BLaER1 treated with 17β-estradiol and CSF1 and Interleukin-3, amounts not matched to agents 10 nM and 100 nM (cell line): ENCODE measurements around the gene ZNF160.
A peak's percentile ranks its signal among the peaks of the same experiment; 100 is the strongest.
"Not testable (repeated sequence)": the region's sequence is repeated elsewhere in the genome, so short reads cannot be mapped to it uniquely, and the experiment has no call there.

ENCODE experiments used
- H3K27ac ChIP-seq, 11 experiments: shearing (Covaris generic); formaldehyde crosslinking; 2 replicates each; pipeline ENCODE4 v1.8.1; 2022
- H3K27me3 ChIP-seq, 11 experiments: shearing (Covaris generic); formaldehyde crosslinking; 2 replicates each; pipeline ENCODE4 v1.8.1; 2022
- H3K36me3 ChIP-seq, 11 experiments: shearing (Covaris generic); formaldehyde crosslinking; 2 replicates each; pipeline ENCODE4 v1.8.1; 2022
- H3K4me1 ChIP-seq, 10 experiments: shearing (Covaris generic); formaldehyde crosslinking; 2 replicates each; pipeline ENCODE4 v1.8.1; 2022
- H3K4me2 ChIP-seq, 11 experiments: shearing (Covaris generic); formaldehyde crosslinking; 2 replicates each; pipeline ENCODE4 v1.8.1; 2022
- H3K4me3 ChIP-seq, 10 experiments: shearing (Covaris generic); formaldehyde crosslinking; 2 replicates each; pipeline ENCODE4 v1.8.1; 2022
- H3K9ac ChIP-seq, 11 experiments: shearing (Covaris generic); formaldehyde crosslinking; 2 replicates each; pipeline ENCODE4 v1.8.1; 2022
- H3K9me3 ChIP-seq, 11 experiments: shearing (Covaris generic); formaldehyde crosslinking; replicated peaks in 1 of 11; 2 replicates each; pipeline ENCODE4 v1.8.1; 2022
- H4K20me1 ChIP-seq, 11 experiments: shearing (Covaris generic); formaldehyde crosslinking; 2 replicates each; pipeline ENCODE4 v1.8.1; 2022
- Cebpa-rat ChIP-seq, 11 experiments: shearing (Covaris generic); IDR thresholded peaks; 2 replicates each; pipeline ENCODE4 v1.8.1; 2022

The ZNF160 gene

DNA sequence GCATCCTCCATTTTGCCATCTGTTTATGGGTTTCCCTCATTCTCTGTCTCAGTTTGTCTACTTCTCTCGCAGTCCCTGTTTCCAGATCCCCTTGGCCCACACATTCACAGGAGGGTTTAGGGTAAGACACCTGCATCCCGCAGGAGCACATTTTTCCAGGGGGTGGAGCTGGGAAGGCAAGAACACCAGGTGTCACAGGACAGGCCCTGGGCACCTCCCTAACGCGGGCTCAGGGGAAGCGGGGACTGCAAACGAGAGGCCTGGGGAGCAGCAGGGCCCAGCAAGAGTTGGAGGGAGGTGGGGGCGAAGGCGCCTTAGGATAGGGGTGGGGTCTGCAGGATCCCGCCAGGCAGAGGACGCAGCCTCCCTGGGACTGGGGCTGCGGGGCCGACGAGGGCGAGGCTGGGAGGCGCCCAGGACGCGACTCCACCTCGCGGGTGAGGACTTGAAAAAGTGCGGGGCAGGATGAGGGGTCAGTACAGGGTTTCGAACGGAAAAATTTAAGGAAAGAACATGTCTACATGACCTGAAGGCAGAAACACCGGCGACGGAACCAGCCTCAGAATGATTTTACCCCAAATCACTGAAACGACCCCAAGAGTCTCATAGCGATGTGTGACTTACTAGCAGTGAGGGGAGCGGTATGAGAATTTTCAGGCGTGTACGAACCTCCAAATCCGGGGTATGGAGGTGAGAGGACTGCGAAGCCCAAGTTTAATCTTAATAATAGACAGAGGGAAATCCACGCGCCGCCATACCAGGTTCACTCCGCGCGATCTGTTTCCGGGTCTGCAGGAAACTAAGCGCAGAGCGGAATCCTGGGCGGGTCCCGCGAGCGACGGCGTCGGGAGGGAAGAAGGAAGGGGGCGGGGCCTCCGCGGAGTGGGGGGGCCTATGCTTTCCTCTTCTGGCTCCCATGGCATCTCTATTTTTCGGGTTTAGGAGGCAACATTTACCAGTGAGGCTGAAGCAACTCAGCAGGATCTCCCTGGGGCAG, 65.8 kb downstream of the ZNF160 start:
- no peak overlapping the region for H3K4me2 ChIP-seq
- no peak overlapping the region for H3K9ac ChIP-seq

DNA sequence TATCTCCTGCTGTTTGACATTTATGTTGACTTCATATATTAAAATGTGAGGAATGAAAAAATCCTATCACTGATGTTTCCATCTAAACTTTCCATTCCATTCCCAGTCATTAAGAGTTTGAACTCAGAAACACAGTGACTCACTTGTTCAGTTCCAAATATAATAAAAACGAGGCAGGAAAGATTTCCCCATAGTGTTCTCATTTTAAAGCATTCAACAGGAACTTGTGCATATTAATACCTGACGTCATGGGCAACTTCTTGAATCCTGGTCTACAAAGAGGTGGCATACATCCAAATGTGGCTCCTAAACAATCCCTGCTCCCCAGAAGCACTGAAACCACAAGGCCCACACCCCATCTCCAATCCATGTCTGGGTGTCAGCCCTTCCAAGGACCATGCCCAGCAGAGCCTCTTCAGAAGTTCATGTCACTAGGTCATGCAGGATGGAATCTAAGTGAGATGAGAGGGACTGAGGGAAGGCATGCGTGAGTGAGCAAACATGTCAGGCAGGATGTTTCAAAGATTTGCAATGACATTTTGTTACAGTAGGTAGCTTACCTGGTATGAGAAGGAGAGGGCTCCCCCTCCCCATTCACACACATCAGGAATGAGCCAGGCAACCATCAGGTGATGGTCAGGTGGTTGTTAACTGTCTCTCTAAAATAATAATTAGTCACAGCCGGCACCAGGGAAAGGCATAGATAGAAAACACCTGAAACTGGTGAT, 68.1 kb downstream of the ZNF160 start:
- no peak for TF ChIP-seq Cebpa-rat (IDR thresholded peaks at IDR 0.05)
- H4K20me1 ChIP-seq = no peaks in the 10 kb centered on the region
- H3K4me1 ChIP-seq = peaks cover 4 to 21% (median 14%) of the 10 kb centered on the region in 10 experiments; a peak in 16 of 20 replicates
- H3K9me3 ChIP-seq = peaks cover 24 to 73% (median 39%) of the 10 kb centered on the region in 11 experiments
- no peak overlapping the region for H3K4me3 ChIP-seq
- H3K9ac ChIP-seq = no peak overlapping the region
- 0 out of 22 replicates have a peak, but pooled peaks cover 0 to 5% (median 0%) of the 10 kb centered on the region in 11 experiments for H3K36me3 ChIP-seq
- H3K27me3 ChIP-seq = no peaks in the 10 kb centered on the region
- peak overlapping the region in 9 of 11 experiments; percentile 8 to 73 (median 61); a peak in 14 of 22 replicates for H3K4me2 ChIP-seq
- H3K27ac ChIP-seq = no peak overlapping the region

More for the DNA sequence above, 65.8 kb downstream of the ZNF160 start:
- no peaks in the 10 kb centered on the region for H4K20me1 ChIP-seq
- 0 out of 22 replicates have a peak, but pooled peaks cover 0 to 5% (median 0%) of the 10 kb centered on the region in 11 experiments for H3K36me3 ChIP-seq
- no peaks in the 10 kb centered on the region for H3K27me3 ChIP-seq
- H3K9me3 ChIP-seq = peaks cover 24 to 74% (median 39%) of the 10 kb centered on the region in 11 experiments
- H3K4me3 ChIP-seq = no peak overlapping the region
- H3K27ac ChIP-seq = no peak overlapping the region
- TF ChIP-seq Cebpa-rat (IDR thresholded peaks at IDR 0.05) = no peak
- peaks cover 4 to 21% (median 14%) of the 10 kb centered on the region in 10 experiments; a peak in 16 of 20 replicates for H3K4me1 ChIP-seq

DNA sequence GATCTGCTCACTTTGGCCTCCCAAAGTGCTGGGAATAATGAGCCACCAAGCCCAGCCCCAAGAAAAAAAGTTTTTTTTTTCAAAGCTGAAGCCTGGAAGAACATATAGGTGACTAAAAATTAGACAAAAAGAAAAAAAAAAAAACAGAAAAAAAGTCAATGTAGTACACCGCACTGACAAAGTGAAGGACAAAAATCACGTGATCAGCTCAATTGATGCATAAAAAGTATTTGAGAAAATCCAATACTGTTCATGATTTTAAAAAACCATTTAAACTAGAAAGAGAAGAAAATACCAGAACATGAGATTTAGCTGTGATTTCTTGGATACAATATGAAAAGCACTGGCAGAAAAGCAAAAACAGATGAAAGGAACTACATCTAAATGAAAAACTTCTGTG, 69.2 kb downstream of the ZNF160 start:
- no peaks in the 10 kb centered on the region for H3K27me3 ChIP-seq
- no peak overlapping the region for H3K4me3 ChIP-seq
- H4K20me1 ChIP-seq = no peaks in the 10 kb centered on the region
- H3K4me1 ChIP-seq = peaks cover 4 to 21% (median 14%) of the 10 kb centered on the region in 10 experiments; a peak in 16 of 20 replicates
- no peak overlapping the region for H3K27ac ChIP-seq
- no peak for TF ChIP-seq Cebpa-rat (IDR thresholded peaks at IDR 0.05)
- H3K4me2 ChIP-seq = no peak overlapping the region
- H3K9ac ChIP-seq = no peak overlapping the region
- H3K36me3 ChIP-seq = 0 out of 22 replicates have a peak, but pooled peaks cover 0 to 5% (median 0%) of the 10 kb centered on the region in 11 experiments
- H3K9me3 ChIP-seq = peaks cover 24 to 66% (median 34%) of the 10 kb centered on the region in 11 experiments

DNA sequence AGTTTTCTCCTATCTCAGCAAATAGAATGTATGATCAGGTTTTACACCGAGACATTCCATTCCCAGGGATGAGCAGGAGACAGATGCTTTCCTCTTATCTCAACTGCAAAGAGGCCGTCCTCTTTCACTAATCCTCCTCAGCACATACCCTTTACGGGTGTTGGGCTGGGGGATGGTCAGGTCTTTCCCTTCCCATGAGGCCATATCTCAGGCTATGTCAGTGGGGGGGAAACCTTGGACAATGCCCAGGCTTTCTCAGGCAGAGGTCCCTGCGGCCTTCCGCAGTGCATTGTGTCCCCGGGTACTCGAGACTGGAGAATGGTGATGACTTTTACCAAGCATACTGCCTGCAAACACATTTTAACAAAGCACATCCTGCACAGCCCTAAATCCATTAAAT, 74.9 kb downstream of the ZNF160 start:
- not testable (repeated sequence) for H3K4me2 ChIP-seq, H3K4me1 ChIP-seq, H3K4me3 ChIP-seq, H3K27me3 ChIP-seq, H3K36me3 ChIP-seq, H3K9ac ChIP-seq, H4K20me1 ChIP-seq, H3K27ac ChIP-seq
- H3K9me3 ChIP-seq = peaks cover under 1 to 36% (median 8%) of the 10 kb centered on the region in 11 experiments; a peak in 13 of 22 replicates

DNA sequence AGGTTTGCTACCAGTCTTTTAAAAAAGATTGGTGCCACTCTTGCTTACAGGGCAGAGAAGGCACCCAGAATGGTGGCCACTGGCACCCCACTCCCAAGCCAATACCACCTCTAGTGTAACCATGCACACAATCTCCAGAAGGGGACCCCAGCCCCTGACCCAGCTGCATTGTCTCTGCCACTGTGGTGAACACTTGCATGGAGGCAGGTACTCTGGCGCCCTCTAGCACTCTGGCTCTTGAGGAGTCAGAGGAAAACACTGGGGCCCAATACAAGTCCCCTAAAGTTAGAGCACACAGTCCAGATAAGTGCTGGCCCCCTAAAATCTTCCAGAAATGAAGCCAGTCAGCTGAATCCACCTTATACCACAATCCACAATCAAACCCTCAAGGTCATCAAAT, 83.5 kb downstream of the ZNF160 start:
- no peak overlapping the region for H3K4me3 ChIP-seq
- no peak for TF ChIP-seq Cebpa-rat (IDR thresholded peaks at IDR 0.05)
- no peaks in the 10 kb centered on the region for H3K36me3 ChIP-seq
- peaks cover 27 to 70% (median 38%) of the 10 kb centered on the region in 11 experiments for H3K9me3 ChIP-seq
- peaks cover 0 to 9% (median 5%) of the 10 kb centered on the region in 10 experiments; a peak in 5 of 20 replicates for H3K4me1 ChIP-seq
- no peak overlapping the region for H3K27ac ChIP-seq
- H3K4me2 ChIP-seq = no peak overlapping the region
- no peaks in the 10 kb centered on the region for H4K20me1 ChIP-seq
- H3K27me3 ChIP-seq = no peaks in the 10 kb centered on the region
- H3K9ac ChIP-seq = no peak overlapping the region
